ENCODE results near the gene TAF6L. TPM values are rescaled to one million over a fixed set of nuclear protein-coding genes. Genes with fewer than 3 reads are reported as not detected.

The TAF6L gene
- total and polyA plus RNA-seq, 9 of the 15 experiments (the other 6 are each of a cell fraction or from before 2014, with no cell fraction given) = 0.04 to 45.5 (median 20.8) TPM

- TF ChIP-seq CHD7 (IDR thresholded peaks at IDR 0.05; ENCODE audit: low read depth, low read length) (no peak), SPI1 (IDR thresholded peaks at IDR 0.05; ENCODE audit: borderline replicate concordance, low read depth, low read length) (peak; percentile 55; the same call in 1 of the 2 replicates), RBM22 (IDR thresholded peaks at IDR 0.05; ENCODE audit: low read depth, low read length, poor library complexity, severe bottlenecking) (no peak), USF2 (CRISPR knock-in tag; IDR thresholded peaks at IDR 0.05) (no peak), ZNF780A (CRISPR knock-in tag; IDR thresholded peaks at IDR 0.05) (no peak), STAT6 (CRISPR knock-in tag; IDR thresholded peaks at IDR 0.05) (no peak), ATF2 (CRISPR knock-in tag; IDR thresholded peaks at IDR 0.05) (no peak), ATF1 (CRISPR knock-in tag; IDR thresholded peaks at IDR 0.05) (no peak), ATF1 (tag; IDR thresholded peaks at IDR 0.05) (no peak; the same call in 1 of the 2 replicates), GABPB1 (CRISPR knock-in tag; IDR thresholded peaks at IDR 0.05) (peak; percentile 93), ZNF282 (CRISPR knock-in tag; IDR thresholded peaks at IDR 0.05) (no peak)
Measured at GRCh38 chr11:62728171-62728988, 42.8 kb upstream of the TAF6L start, which contains the start of gene TTC9C (continued).
